Stomach (tissue), 9 donors: ENCODE results near the gene TBX15. TPM values are rescaled to one million over a fixed set of nuclear protein-coding genes. Genes with fewer than 3 reads are reported as not detected.

ENCODE experiments used
- DNase-seq, 2 donors: peaks; one replicate each; pipeline versions ENCODE4 v3.0.0 to v3.0.0-alpha.2; 2013 to 2019
- H3K27ac ChIP-seq, 5 donors: fragments of 200-600 bp in 4 of 5; sonication (generic) in 4 of 5; one replicate each; pipeline ENCODE4 v1.5.1; 2013 to 2019; ENCODE audit warnings: mild to moderate bottlenecking in 1 of 5, moderate library complexity in 1 of 5
- H3K27me3 ChIP-seq, 3 donors: fragments of 200-600 bp; sonication (generic); one replicate each; pipeline ENCODE4 v1.5.1; 2017 to 2019; ENCODE audit warnings: mixed run types in 1 of 3
- H3K36me3 ChIP-seq, 4 donors: fragments of 200-600 bp; sonication (generic); 1 replicate in 3 of 4; 2 replicates in 1 of 4; pipeline ENCODE4 v1.5.1; 2016 to 2019
- H3K4me1 ChIP-seq, 4 donors: fragments of 200-600 bp; sonication (generic); one replicate each; pipeline ENCODE4 v1.5.1; 2016 to 2019
- H3K4me3 ChIP-seq, 4 donors: fragments of 200-600 bp; sonication (generic) in 3 of 4; one replicate each; pipeline ENCODE4 v1.5.1; 2016 to 2019; ENCODE audit warnings: mild to moderate bottlenecking in 1 of 4
- H3K9me3 ChIP-seq, 4 donors: fragments of 200-600 bp; sonication (generic); one replicate each; pipeline ENCODE4 v1.5.1; 2016 to 2019
- EP300 ChIP-seq: sonication (generic); formaldehyde crosslinking; IDR thresholded peaks from one replicate; pipeline ENCODE4 v1.6.1; 2017; ENCODE audit warnings: antibody characterized with exemption
- POLR2A ChIP-seq, 4 donors: fragments of 450-650 bp; IDR thresholded peaks; one replicate each; pipeline ENCODE4 v1.6.1; 2016; ENCODE audit warnings: antibody characterized with exemption in 4 of 4, control low read depth in 2 of 4, mild to moderate bottlenecking in 1 of 4, moderate library complexity in 1 of 4
- POLR2AphosphoS5 ChIP-seq, 3 donors: sonication (generic); formaldehyde crosslinking; IDR thresholded peaks; one replicate each; pipeline ENCODE4 v1.6.1; 2016; ENCODE audit warnings: antibody characterized with exemption in 3 of 3
- WGBS, 5 donors: extraction: QIAGEN DNeasy Blood & Tissue Kit in 3 of 5; methylation state at CpG; one replicate each; pipeline versions ENCODE4 v1.1.5 to v1.1.7; 2013 to 2018; 5-methylcytosine and 5-hydroxymethylcytosine counted together
- intact Hi-C: fragments of 100-400 bp; cut with DNase I; formaldehyde crosslinking; loops from one replicate; pipeline ENCODE4 v1.15.1; 2023; ENCODE audit warnings: low total_unique reads
- polyA plus RNA-seq, 3 donors: library from polyadenylated mRNA; stranded (reverse); fragments of 200-250 nt; gene quantifications; one replicate each; pipeline ENCODE4 v1.2.3, GENCODE V29; 2013
- total RNA-seq, 5 donors: library from RNA; depleted of rRNA; stranded (reverse); fragments of >200 nt; gene quantifications; one replicate each; pipeline versions ENCODE4 v1.1.0 to v1.2.3, GENCODE V29; 2014 to 2016
- TF ChIP-seq, protein P1 (sequence below), 7 experiments: fragments of 450-650 bp in 4 of 7; fragments of 200-600 bp in 3 of 7; sonication (generic) in 3 of 7; IDR thresholded peaks; one replicate each; pipeline ENCODE4 v1.5.1; 2016 to 2019; ENCODE audit warnings: antibody characterized with exemption in 7 of 7, control low read depth in 2 of 7, mild to moderate bottlenecking in 1 of 7
- donor health status: healthy with polysubstance abuse.
- donor health status: Bipolar disorder and iron deficiency.
- donor health status: healthy.

TBX15 gene
- total and polyA plus RNA-seq, 8 donors, result 0.05 to 0.37 TPM; not detected in 6

DNA sequence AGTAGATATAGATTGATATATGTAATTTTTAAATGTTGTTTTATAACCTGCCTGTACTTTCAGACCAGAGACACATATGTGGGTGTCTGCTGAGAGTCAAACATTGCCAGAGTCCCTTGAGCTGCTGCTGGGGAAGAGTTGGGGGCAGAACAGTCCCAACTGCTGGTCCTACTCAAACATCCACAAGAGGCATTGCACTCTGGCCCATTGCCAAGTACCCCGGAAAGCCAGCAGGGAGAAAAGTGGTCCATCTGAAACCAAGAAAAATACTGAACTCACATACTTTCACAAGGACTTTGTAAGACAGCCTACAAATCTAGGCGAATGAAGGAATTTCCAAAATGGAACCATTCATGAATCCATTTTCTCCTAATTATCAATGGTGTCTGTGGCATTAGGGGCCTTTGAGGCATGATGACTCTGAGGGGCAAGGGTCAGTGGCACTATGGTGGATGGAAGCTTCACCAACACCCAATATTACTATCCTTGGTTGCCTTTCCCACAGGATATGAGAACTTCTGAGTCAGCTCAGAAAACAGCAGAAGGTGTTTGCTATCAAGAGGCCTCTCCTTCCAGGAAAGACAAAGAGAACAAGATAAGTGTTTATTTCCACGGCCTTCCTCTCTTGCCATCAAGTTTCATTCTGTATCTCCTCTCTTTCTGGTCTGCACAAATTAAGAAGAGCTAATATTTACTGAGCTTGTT lies 7.3 kb upstream of the TBX15 start:
- H3K4me3 ChIP-seq, result no peak overlapping the region
- WGBS, 5 donors, result 42 to 56% (median 53%) methylated on average over 3 of the region's 3 CpGs
- H3K9me3 ChIP-seq, result peaks cover 0 to 7% (median 3%) of the 10 kb centered on the region in 4 donors
- TF ChIP-seq, protein P1, sequence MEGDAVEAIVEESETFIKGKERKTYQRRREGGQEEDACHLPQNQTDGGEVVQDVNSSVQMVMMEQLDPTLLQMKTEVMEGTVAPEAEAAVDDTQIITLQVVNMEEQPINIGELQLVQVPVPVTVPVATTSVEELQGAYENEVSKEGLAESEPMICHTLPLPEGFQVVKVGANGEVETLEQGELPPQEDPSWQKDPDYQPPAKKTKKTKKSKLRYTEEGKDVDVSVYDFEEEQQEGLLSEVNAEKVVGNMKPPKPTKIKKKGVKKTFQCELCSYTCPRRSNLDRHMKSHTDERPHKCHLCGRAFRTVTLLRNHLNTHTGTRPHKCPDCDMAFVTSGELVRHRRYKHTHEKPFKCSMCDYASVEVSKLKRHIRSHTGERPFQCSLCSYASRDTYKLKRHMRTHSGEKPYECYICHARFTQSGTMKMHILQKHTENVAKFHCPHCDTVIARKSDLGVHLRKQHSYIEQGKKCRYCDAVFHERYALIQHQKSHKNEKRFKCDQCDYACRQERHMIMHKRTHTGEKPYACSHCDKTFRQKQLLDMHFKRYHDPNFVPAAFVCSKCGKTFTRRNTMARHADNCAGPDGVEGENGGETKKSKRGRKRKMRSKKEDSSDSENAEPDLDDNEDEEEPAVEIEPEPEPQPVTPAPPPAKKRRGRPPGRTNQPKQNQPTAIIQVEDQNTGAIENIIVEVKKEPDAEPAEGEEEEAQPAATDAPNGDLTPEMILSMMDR (IDR thresholded peaks at IDR 0.05), result no peak
- TF ChIP-seq POLR2AphosphoS5 (IDR thresholded peaks at IDR 0.05) (no peak), POLR2A (IDR thresholded peaks at IDR 0.05) (no peak), EP300 (no peak)
- no peak for DNase-seq
- H3K36me3 ChIP-seq, result no peaks in the 10 kb centered on the region
- H3K27me3 ChIP-seq, result peaks cover 44 to 100% (median 100%) of the 10 kb centered on the region in 3 donors
- H3K4me1 ChIP-seq, result peaks cover 0 to 22% (median 7%) of the 10 kb centered on the region in 4 donors
- no peak overlapping the region for H3K27ac ChIP-seq
- intact Hi-C loops, result no loop called here

GRCh38 chr1:118993700-118994026 lies 5.5 kb upstream of the TBX15 start:
- H3K36me3 ChIP-seq, result no peaks in the 10 kb centered on the region
- TF ChIP-seq POLR2AphosphoS5 (IDR thresholded peaks at IDR 0.05), result no peak
- no peak for TF ChIP-seq POLR2A (IDR thresholded peaks at IDR 0.05)
- TF ChIP-seq, protein P1 (IDR thresholded peaks at IDR 0.05), result no peak
- no peak for TF ChIP-seq EP300
- WGBS, 5 donors, result 9 to 20% (median 11%) methylated on average over 9 of the region's 9 CpGs
- DNase-seq, result no peak
- intact Hi-C loops, result no loop called here
- H3K27ac ChIP-seq, result no peak overlapping the region
- H3K4me1 ChIP-seq, result peaks cover 0 to 14% (median 6%) of the 10 kb centered on the region in 4 donors
- no peak overlapping the region for H3K4me3 ChIP-seq
- H3K9me3 ChIP-seq, result peaks cover 0 to 7% (median 3%) of the 10 kb centered on the region in 4 donors
- peaks cover 44 to 100% (median 100%) of the 10 kb centered on the region in 3 donors for H3K27me3 ChIP-seq

- intact Hi-C loops, result no loop called here
- TF ChIP-seq, protein P1 (IDR thresholded peaks at IDR 0.05), result no peak
- TF ChIP-seq EP300 (no peak), POLR2AphosphoS5 (IDR thresholded peaks at IDR 0.05) (no peak), POLR2A (IDR thresholded peaks at IDR 0.05) (no peak)
- H3K4me3 ChIP-seq, result no peak overlapping the region
Measured at GRCh38 chr1:118992868-118993699, 4.9 kb upstream of the TBX15 start.

GRCh38 chr1:118992237-118992825 lies 4.2 kb upstream of the TBX15 start:
- DNase-seq, result no peak
- H3K36me3 ChIP-seq, result no peaks in the 10 kb centered on the region
- WGBS, 5 donors, result 14 to 19% (median 17%) methylated on average over 22 of the region's 22 CpGs
- TF ChIP-seq POLR2A (IDR thresholded peaks at IDR 0.05) (no peak), EP300 (no peak), POLR2AphosphoS5 (IDR thresholded peaks at IDR 0.05) (no peak)
- TF ChIP-seq, protein P1 (IDR thresholded peaks at IDR 0.05), result no peak
- H3K4me1 ChIP-seq, result peaks cover 8 to 27% (median 19%) of the 10 kb centered on the region in 4 donors
- H3K4me3 ChIP-seq, result no peak overlapping the region
- no peak overlapping the region for H3K27ac ChIP-seq
- peaks cover 0 to 12% (median 3%) of the 10 kb centered on the region in 4 donors for H3K9me3 ChIP-seq
- peaks cover 44 to 100% (median 100%) of the 10 kb centered on the region in 3 donors for H3K27me3 ChIP-seq
- intact Hi-C loops, result no loop called here

More at GRCh38 chr1:118992868-118993699, 4.9 kb upstream of the TBX15 start:
- no peak for DNase-seq
- Histone ChIP-seq H3K27ac (no peak overlapping the region), H3K4me1 (peaks cover under 1 to 20% (median 11%) of the 10 kb centered on the region in 4 donors), H3K9me3 (peaks cover 0 to 7% (median 3%) of the 10 kb centered on the region in 4 donors), H3K27me3 (peaks cover 43 to 100% (median 100%) of the 10 kb centered on the region in 3 donors), H3K36me3 (no peaks in the 10 kb centered on the region)
- 7 to 14% (median 10%) methylated on average over 44 to 53 of the region's 53 CpGs for WGBS, 5 donors
